Measurements from ENCODE around the gene WNT7A. TPM values are rescaled to one million over a fixed set of nuclear protein-coding genes. Genes with fewer than 3 reads are reported as not detected.

WNT7A gene
- total RNA-seq, 1 donor from 2014 or later: not detected

DNA sequence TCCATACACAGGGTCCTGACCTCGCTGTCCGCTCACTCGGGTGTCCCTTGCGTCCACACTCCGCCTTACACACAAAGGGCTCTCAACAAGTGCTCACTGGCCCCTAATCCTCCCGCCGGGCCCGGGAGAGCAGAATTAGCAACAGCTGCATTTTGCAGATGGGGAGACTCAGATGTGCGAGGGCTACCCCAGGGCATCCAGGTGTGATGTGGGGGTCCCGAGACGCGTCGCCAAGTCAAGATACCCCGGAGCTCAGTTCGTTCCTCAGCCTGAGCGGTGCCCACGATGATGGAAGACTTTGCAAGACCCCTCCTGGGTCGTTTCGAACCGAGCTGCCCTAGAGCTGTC, 14.9 kb upstream of the WNT7A start:
- H3K27me3 Mint-ChIP-seq (ENCODE audit: unreplicated experiment): peaks cover 12% of the 10 kb centered on the region
- H3K4me3 Mint-ChIP-seq (ENCODE audit: unreplicated experiment): peak overlapping the region; percentile 90
- no peaks in the 10 kb centered on the region for H3K9me3 Mint-ChIP-seq (ENCODE audit: unreplicated experiment)
- no peak for TF ChIP-seq CTCF (IDR thresholded peaks at IDR 0.05)
- peak; percentile 78 for DNase-seq (ENCODE audit: extremely low spot score, unreplicated experiment)
- H3K36me3 Mint-ChIP-seq (ENCODE audit: unreplicated experiment): no peaks in the 10 kb centered on the region
- H3K4me1 Mint-ChIP-seq (ENCODE audit: unreplicated experiment): peaks cover 9% of the 10 kb centered on the region
- H3K27ac Mint-ChIP-seq (ENCODE audit: unreplicated experiment): no peak overlapping the region

GRCh38 chr3:13894096-13894806, 14.4 kb upstream of the WNT7A start:
- no peaks in the 10 kb centered on the region for H3K9me3 Mint-ChIP-seq (ENCODE audit: unreplicated experiment)
- no peak for DNase-seq (ENCODE audit: extremely low spot score, unreplicated experiment)
- H3K4me3 Mint-ChIP-seq (ENCODE audit: unreplicated experiment): no peak overlapping the region
- H3K4me1 Mint-ChIP-seq (ENCODE audit: unreplicated experiment): peaks cover 9% of the 10 kb centered on the region
- peaks cover 12% of the 10 kb centered on the region for H3K27me3 Mint-ChIP-seq (ENCODE audit: unreplicated experiment)
- no peaks in the 10 kb centered on the region for H3K36me3 Mint-ChIP-seq (ENCODE audit: unreplicated experiment)
- H3K27ac Mint-ChIP-seq (ENCODE audit: unreplicated experiment): no peak overlapping the region
- no peak for TF ChIP-seq CTCF (IDR thresholded peaks at IDR 0.05)

DNA sequence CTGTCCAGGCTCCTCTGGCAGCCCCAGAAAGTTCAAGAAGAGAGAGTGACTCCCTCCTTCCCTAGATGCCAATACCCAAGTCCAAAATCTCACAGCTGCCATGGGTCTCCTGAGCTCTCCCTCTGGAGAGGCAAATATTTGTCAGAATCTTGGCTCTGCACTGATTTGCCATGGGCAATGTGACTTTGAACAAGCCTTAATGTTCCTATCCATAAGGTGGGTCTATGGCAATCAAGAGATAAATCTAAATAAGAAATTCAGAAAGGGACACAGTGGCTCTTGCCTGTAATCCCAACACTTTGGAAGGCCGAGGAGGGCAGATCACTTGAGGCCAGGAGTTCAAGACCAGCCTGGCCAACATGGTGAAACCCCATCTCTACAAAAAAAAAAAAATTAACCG, 12.4 kb upstream of the WNT7A start:
- no peaks in the 10 kb centered on the region for H3K36me3 Mint-ChIP-seq (ENCODE audit: unreplicated experiment)
- no peak overlapping the region for H3K4me3 Mint-ChIP-seq (ENCODE audit: unreplicated experiment)
- no peak overlapping the region for H3K27ac Mint-ChIP-seq (ENCODE audit: unreplicated experiment)
- H3K4me1 Mint-ChIP-seq (ENCODE audit: unreplicated experiment): peaks cover 9% of the 10 kb centered on the region
- no peak for DNase-seq (ENCODE audit: extremely low spot score, unreplicated experiment)
- H3K27me3 Mint-ChIP-seq (ENCODE audit: unreplicated experiment): peaks cover 5% of the 10 kb centered on the region
- TF ChIP-seq CTCF (IDR thresholded peaks at IDR 0.05): no peak
- no peaks in the 10 kb centered on the region for H3K9me3 Mint-ChIP-seq (ENCODE audit: unreplicated experiment)

DNA sequence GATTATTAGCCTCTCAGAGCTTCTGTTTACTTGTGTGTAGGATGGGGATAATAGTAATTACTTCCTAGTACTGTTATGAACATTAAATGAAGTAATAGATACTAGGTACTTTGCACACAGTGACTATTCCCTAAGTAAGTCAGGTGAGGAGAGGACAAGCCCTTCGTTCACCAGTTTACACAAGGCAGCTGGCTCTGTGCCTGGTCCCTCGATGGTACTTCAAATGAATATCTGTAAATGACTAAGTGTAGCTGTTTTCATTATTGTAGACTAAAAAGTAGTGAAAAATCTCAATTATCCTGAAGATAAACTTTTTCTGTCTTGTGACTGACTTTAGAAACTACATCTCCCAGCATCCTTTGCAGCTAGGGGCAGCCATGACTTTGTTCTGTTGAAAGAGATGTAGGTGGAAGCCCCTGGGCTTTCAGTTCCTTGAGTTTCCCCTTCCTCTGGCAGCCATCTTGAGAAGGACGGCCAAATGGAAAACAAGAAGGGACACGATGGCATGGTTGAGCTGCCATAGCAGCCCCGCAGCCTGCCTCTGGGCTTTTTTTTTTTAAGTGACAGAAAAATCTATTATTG, 11.7 kb upstream of the WNT7A start:
- TF ChIP-seq CTCF (IDR thresholded peaks at IDR 0.05): no peak
- DNase-seq (ENCODE audit: extremely low spot score, unreplicated experiment): no peak

DNA sequence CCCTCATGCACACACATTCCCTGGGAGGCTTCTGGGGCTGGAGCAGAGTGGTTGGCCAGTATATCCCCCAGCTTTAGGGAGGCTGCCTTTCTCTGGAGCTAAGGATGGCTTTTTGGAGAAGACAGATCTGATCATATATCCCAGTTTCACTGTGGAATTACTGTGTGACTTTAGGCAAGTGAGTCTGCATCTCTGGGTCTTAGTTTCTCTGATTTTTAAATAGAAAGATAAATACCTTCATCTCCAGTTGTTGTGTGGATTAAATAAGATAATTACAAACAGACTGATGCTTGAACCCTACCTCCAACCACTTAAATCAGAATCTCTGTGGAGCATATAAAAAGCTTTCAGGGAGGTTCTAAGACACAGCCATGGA, 11.1 kb upstream of the WNT7A start:
- Mint-ChIP-seq H3K9me3 (ENCODE audit: unreplicated experiment) (no peaks in the 10 kb centered on the region), H3K27ac (ENCODE audit: unreplicated experiment) (no peak overlapping the region), H3K36me3 (ENCODE audit: unreplicated experiment) (no peaks in the 10 kb centered on the region), H3K4me3 (ENCODE audit: unreplicated experiment) (no peak overlapping the region), H3K27me3 (ENCODE audit: unreplicated experiment) (peaks cover 7% of the 10 kb centered on the region), H3K4me1 (ENCODE audit: unreplicated experiment) (peaks cover 6% of the 10 kb centered on the region)
- no peak for DNase-seq (ENCODE audit: extremely low spot score, unreplicated experiment)
- TF ChIP-seq CTCF (IDR thresholded peaks at IDR 0.05): no peak

More for the DNA sequence above, 11.7 kb upstream of the WNT7A start:
- no peaks in the 10 kb centered on the region for H3K36me3 Mint-ChIP-seq (ENCODE audit: unreplicated experiment)
- H3K27ac Mint-ChIP-seq (ENCODE audit: unreplicated experiment): no peak overlapping the region
- peaks cover 6% of the 10 kb centered on the region for H3K27me3 Mint-ChIP-seq (ENCODE audit: unreplicated experiment)
- H3K4me3 Mint-ChIP-seq (ENCODE audit: unreplicated experiment): no peak overlapping the region
- peaks cover 9% of the 10 kb centered on the region for H3K4me1 Mint-ChIP-seq (ENCODE audit: unreplicated experiment)
- no peaks in the 10 kb centered on the region for H3K9me3 Mint-ChIP-seq (ENCODE audit: unreplicated experiment)
